ENCODE results near the gene NET1.
"Not testable (repeated sequence)": the region's sequence is repeated elsewhere in the genome, so short reads cannot be mapped to it uniquely, and the experiment has no call there.

The NET1 gene, protein sequence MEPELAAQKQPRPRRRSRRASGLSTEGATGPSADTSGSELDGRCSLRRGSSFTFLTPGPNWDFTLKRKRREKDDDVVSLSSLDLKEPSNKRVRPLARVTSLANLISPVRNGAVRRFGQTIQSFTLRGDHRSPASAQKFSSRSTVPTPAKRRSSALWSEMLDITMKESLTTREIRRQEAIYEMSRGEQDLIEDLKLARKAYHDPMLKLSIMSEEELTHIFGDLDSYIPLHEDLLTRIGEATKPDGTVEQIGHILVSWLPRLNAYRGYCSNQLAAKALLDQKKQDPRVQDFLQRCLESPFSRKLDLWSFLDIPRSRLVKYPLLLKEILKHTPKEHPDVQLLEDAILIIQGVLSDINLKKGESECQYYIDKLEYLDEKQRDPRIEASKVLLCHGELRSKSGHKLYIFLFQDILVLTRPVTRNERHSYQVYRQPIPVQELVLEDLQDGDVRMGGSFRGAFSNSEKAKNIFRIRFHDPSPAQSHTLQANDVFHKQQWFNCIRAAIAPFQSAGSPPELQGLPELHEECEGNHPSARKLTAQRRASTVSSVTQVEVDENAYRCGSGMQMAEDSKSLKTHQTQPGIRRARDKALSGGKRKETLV

DNA sequence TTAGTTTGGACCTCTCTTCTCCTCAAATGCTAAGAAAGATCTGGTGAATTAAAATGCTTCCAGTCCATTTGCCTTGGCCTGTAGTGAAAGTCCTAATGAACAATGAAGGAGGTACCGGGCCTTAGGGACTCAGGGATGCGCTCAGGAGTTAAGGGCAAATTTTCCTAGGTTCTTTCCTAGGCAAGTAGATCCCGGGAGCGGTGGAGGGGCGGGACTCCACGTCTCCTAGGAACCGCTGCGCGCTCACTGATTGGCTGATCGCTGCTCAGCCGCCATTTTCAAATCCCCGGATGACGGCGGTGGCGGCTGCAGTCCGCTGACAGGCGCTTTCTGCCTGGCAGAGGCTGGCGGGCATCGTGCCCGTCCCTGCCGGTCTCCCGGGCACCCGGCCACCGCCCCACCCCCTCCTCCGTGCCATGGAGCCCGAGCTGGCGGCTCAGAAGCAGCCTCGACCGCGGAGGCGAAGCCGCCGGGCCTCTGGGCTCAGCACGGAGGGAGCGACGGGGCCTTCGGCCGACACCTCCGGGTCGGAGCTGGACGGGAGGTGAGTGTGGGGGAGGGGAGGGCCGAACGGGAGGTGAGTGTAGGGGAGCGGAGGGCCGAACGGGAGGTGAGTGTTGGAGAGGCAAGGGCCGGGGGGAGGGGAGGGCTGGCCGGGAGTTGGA, at the start of gene NET1:
TSS of gene NET1 (plus strand) at position 281 of the 665 bp plus-strand sequence. CDS start at position 417, 136 bp downstream.
- peak; percentile 84 for DNase-seq

DNA sequence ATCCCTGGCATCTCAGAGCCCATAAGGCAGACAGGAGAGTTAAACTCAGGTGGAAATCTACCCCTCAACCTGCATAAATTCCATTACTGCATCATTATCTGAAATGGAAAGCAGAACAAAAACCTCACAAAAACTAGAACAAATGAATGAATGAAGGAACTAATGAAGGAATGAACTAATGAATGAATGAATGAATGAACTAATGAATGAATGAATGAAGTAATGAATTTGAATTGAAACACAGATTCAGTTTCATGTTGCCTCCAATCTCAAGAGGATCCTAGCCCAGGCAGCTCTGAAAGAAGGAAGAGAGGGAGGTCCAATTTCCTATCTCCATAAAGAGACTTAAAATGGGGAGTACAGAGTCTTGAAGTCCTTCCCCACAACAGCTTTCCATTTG, 49.5 kb upstream of the NET1 start:
- no peak for DNase-seq

DNA sequence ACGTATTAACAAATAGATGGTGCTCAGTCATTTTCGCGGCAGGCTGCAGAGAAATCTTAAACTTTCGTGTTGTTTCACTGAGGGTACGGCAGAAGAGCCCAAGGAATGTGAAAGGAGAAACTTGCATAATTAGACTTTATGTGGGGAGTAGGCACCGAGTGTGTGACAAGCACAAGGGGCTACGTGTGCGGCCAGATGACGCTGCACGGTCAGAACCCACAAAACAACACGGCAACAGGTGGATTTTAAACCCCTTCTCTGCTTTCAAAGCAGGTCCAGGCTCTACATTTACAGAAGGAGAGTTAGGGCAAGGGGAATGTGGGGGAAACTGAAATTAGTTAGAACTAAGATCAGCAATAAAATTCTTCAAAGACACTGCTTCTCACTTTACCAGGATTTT, 48.0 kb upstream of the NET1 start:
- no peak for DNase-seq

DNA sequence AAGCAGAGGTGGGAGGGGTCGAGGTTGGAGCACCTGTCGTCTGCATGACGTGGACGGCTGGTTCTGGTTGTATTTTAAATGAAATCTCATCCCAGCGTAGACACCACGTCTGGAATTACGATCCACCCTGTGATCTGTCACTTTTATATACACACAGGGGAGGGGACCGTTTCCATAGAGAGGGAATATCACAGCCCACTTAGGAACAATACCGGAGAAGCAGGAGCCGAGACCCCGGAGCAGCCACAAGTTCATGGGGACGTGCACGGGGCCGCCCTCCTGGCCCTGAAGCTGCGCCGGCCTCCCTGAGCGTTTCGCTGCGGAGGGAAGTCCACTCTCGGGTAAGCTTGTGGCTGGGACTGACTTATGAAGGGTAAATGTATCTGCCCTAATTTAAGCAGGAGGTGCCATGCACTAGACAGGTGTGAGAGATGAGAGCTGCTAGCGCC, 47.4 kb upstream of the NET1 start, which contains the start of gene UCN3:
TSS of gene UCN3 (plus strand) at position 77 of the 449 bp plus-strand sequence. CDS start 8,755 bp downstream, outside the sequence.
- DNase-seq: no peak

DNA sequence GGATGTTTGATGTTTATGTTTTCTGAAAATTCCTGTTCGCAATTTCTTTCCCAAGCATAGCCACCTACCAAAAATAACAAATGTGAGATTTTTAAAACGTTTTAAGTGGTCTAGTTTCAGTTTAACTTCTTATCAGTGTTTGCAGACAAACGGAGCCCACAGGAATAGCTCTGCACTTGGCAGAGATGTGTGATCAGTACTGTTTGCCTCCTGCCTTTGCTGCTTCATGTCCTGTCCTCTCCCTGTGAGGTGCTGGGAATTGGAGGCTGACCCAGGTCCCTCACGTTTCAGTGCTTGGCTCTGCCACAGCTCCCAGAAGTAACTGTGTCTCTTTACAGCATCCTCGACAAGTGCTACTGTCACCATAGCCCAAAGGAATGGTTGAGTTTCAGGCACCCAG, 46.4 kb upstream of the NET1 start:
- no peak for DNase-seq

DNA sequence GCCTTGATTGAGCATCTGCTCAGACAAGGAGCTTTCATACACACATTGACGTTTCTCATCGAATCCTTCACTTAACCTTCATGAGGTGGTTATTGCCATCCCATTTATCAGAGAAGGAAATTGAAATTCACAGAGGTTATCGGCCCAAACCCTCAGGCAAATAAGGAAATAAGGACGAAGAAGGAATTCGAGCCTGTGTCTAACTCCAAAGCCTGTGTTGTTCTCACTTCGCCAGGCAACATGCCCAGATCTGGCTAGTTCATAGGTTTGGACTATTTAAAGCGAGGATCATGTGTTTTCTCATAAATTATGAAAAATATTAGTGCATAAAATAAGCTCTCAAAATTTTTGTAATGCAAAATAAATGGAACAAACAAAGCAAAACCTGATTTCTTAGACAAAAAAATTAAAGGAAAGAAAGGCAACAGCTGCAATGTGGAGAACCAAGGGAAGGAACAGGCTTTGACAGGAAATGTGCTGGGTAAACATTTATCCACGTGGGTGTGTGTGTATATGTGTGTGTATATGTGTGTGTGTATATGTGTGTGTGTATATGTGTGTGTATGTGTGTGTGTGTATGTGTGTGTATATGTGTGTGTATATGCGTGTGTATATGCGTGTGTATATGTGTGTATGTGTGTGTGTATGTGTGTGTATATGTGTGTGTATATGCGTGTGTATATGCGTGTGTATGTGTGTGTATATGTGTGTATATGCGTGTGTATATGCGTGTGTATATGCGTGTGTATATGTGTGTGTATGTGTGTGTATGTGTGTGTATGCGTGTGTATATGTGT, 42.8 kb upstream of the NET1 start:
- no peak for DNase-seq

DNA sequence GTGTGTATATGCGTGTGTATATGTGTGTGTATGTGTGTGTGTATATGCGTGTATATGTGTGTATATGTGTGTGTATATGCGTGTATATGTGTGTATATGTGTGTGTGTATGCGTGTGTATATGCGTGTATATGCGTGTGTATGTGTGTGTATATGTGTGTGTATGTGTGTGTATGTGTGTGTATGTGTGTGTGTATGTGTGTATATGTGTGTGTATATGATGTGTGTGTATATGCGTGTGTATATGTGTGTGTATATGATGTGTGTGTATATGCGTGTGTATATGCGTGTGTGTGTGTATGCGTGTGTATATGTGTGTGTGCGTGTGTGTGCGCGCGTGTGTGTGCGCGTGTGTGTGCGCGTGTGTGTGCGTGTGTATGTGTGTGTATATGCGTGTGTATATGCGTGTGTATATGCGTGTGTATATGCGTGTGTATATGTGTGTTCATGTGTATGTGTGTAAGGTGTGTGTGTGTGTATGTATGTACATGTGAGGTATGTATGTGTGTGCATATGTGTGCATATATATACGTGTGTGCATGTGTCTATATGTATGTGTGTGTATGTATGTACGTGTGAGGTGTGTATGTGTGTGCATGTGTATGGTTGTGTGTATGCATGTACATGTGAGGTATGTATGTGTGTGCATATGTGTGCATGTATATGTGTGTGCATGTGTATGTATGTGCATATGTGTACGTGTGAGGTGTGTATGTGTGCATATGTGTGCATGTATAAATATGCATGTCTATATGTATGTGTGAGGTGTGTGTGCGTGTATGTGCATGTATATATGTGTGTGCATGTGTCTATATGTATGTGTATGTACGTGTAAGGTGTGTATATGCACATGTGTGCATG, 41.6 kb upstream of the NET1 start:
- DNase-seq: no peak

DNA sequence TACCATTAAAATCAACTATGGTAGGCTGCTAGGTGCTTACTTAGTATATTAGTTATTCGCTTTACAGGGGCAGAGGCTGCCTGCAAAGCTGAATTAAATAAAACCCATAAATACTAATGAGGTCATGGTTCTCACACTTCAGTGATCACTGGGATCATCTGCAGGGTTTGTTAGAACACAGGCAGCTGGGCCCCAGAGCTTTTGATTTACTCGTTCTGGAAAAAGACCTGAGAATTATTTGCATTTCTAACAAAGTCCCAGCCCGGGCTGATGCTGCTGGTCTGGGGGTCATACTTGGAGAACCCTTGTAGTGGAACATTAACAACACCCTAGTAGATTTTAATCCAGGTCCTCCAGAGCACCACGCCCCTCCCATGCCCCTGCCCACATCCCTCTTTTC, 39.0 kb upstream of the NET1 start:
- DNase-seq: no peak

DNA sequence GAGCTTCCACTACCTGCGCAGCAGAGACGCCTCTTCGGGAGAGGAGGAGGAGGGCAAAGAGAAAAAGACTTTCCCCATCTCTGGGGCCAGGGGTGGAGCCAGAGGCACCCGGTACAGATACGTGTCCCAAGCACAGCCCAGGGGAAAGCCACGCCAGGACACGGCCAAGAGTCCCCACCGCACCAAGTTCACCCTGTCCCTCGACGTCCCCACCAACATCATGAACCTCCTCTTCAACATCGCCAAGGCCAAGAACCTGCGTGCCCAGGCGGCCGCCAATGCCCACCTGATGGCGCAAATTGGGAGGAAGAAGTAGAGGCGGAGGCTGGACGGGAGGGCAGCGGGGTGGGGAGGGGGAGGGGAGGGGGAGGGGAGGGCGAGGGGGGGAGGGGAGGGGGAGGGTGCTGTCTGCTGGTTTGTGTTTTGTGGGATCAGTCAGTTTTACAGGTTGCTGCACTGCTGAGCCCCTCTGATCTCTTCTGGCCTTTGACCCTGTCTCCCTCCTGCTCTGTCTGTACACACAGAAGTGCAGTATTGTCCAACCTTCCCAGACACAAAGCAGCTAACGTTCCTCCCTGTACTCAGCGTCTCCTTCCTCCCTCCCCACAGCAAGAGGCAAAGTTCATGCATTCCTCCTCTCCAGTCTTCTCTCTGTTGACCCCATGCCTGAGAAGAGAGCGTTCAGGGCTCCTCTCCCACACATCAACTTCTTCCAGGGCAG, 38.3 kb upstream of the NET1 start:
- DNase-seq: no peak

DNA sequence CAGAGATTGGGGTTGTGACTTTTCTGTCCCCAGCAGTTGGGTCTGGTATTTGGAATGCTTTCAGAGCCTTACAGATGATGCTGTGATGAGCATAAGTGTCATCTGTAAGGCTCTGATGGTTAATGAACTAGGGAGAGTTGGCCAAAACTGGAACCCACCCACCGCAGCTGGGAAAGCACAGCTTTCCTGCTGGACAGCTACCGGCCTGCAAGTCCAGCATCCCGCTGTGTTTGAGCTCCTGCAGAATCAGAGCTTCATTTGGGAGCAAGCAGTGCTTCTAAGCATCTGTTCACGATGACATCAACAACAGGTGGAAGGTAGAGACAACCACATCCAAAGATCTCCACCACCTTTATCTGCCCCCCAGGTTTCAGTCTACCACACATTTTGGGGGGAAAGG, 35.9 kb upstream of the NET1 start:
- DNase-seq: no peak

DNA sequence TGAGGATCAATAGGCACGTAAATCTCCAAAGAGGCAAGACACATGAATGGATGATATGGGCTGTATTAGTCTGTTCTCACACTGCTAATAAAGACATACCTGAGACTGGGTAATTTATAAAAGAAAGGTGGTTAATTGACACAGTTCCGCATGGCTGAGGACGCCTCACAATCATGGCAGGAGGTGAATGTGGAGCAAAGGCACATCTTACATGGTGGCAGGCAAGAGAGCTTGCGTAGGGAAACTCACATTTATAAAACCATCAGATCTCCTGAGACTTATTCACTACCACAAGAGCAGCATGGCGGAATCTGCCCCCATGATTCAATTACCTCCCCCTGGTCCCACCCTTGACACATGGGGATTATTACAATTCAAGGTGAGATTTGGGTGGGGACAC, 33.2 kb upstream of the NET1 start:
- not testable (repeated sequence) for DNase-seq

DNA sequence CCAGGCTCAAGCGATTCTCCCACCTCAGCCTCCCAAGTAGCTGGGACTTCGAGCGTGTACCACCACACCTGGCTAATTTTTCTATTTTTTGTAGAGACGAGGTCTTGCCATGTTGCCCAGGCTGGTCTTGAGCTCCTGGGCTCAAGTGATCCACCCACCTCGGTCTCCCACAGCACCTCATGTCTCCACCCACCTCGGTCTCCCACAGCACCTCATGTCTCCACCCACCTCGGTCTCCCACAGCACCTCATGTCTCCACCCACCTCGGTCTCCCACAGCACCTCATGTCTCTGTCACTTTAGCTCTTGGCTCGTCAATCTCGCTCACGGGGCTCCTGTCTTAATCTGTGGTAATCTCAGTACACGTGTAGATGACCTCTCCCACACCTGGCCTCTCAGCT, 32.0 kb upstream of the NET1 start:
- DNase-seq: not testable (repeated sequence)

DNA sequence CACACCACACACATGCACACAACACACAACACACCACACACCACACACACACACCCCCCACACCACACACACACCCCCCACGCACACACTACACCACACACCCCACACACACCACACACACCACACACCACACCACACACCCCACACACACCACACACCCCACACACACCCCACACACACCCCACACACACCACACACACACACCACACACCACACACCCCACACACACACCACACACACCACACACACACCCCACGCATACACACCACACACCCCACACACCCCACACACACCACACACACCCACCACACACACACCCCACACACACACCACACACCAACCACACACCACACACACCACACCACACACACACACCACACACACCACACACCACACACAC, 31.2 kb upstream of the NET1 start:
- DNase-seq: no peak

DNA sequence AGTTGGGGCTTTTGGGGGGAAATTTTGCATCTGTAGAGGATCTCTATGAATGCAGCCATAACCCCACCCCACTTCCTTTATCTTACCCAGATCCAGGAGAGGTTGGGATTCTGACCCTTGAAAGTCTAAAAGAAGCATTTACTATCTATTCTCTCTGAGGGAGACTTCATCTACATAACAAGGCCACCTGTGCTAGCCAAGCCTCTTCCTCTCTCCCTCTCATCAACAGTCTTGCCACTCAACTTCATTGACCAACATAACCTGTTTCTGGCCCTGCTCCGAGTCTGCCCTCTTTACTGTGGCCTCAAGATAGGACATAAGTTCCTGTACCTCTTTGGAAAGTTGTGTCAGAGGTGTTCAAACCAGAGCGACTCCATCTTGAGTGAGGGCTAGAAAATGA, 27.1 kb upstream of the NET1 start:
- no peak for DNase-seq

DNA sequence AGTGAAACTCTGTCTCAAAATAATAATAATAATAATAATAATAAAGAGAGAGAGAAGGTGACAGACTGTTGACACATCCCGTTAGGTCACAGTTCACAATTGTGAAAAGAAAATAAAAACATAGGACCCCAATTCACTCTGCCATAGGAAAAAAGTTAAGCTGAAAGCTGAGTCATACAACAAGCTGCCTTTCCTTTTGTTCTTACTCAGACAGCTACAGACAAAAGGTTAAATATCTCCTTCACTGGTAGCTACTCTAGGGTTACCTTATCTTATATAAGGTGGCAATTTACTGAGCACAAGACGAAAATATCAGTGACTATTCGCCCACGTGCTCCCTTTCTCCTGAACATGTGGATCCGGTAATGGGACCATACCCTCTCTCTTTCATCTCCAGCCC, 25.2 kb upstream of the NET1 start:
- DNase-seq: no peak

DNA sequence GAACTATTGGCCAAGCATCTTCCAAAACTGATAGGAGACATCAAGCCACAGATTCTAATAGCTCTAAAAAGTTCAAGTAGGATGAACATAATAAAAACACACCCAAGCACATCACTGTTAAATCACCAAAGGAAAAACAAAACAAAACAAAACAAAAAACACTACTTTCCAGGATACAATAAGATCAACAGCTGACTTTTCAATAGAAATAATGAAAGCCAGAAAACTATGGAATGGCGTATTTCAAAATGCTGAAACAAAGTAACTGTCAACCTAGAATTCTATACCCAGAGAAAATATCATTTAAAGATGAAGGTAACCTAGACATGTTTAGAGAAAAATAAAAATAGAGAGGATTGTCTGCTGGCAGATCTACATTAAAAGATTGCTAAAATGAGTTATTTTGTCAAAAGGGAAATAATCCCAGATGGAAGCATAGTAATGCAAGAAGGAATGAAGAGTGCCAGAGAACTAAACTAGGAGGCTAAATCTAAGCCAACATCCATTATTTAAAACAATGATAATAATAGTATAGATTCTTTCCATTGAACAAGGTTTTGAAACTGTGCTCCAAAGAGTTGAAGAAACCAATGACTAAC, 21.7 kb upstream of the NET1 start:
- no peak for DNase-seq

DNA sequence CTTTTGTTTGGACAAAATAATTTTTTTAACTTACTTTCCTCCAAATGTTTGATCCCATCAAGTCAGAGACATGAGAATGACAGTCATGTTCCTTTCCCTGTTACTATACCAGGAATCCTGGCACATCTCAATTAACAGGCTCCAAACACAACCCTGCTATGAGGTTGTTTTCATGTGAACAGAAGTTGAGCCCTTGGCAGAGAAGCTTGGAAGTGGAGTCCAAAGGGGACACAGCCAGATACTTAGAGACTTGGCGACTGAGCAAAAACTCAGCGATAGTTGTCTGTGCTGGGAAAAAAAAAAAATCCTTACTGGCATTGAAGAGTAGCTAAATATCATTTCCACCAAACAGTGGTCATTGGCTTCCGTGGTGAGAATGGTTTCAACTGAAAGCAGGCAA, 20.6 kb upstream of the NET1 start:
- no peak for DNase-seq

DNA sequence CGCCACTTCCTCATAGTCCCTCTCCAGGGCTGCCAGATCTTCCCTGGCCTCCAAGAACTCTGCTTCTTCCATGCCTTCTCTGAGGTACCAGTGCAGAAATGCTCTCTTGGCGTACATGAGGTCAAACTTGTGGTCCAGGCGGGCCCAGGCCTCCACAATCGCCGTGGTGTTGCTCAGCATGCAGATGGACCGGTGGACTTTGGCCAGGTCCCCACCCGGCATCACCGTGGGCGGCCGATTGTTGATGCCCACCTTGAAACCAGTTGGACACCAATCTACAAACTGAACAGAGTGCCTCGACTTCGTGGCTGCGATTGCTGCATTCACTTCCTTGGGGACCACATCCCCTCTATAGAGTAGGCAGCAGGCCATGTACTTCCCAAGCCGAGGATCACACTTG, 18.8 kb upstream of the NET1 start:
- no peak for DNase-seq

DNA sequence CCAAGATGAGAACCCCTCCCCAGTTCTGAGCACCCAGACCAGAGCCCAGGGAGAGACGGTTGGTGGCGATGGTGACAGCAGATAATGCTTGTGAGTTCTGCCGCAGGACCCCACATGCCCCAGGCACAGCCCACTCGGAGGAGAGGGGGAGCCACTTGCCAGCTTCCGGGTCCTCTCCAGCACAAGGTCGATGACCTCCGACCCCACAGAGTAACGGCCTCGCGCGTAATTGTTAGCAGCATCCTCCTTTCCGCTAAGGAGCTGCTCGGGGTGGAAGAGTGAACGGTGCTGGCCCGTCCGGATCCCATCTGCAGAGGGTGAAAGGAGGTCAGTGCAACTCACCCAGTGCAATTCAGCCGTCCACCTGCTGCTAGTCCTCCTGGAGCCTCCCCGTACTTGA, 17.2 kb upstream of the NET1 start:
- no peak for DNase-seq

DNA sequence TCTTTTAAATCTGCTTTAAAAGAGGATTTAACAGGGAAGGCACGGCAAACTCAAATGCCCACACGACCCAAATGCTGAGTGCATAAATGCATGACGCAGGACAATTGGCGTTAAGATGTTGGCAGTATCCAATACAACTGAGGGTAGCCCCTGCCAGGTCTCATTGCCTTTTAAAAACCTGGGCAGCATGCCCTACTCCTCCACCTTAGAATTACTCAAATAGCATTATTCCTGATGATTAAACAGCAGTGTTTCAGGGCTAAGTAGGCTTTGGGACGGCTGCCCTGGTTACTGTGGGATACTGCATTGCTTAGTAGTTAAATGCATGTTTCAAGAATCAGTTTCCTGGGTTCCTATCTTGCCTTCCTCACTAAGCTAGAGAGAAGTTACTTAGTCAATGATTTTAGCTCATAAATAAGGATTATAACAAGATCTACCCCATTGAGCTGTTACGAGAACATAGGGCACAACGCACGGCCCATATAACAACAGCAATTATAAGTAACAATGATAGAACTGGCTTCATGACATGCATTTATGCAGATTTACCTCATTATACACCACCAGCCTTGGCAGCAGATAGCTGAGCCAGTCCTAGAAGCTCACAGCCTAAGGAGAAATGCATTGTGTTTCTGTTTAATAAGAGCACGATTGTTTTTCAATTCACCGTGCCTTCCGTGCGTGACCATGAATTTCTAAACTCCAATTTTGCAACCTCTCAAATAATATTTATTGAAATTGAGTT, 15.6 kb upstream of the NET1 start:
- no peak for DNase-seq
